ENCODE data around the gene SSH3.

SSH3 gene

DNA sequence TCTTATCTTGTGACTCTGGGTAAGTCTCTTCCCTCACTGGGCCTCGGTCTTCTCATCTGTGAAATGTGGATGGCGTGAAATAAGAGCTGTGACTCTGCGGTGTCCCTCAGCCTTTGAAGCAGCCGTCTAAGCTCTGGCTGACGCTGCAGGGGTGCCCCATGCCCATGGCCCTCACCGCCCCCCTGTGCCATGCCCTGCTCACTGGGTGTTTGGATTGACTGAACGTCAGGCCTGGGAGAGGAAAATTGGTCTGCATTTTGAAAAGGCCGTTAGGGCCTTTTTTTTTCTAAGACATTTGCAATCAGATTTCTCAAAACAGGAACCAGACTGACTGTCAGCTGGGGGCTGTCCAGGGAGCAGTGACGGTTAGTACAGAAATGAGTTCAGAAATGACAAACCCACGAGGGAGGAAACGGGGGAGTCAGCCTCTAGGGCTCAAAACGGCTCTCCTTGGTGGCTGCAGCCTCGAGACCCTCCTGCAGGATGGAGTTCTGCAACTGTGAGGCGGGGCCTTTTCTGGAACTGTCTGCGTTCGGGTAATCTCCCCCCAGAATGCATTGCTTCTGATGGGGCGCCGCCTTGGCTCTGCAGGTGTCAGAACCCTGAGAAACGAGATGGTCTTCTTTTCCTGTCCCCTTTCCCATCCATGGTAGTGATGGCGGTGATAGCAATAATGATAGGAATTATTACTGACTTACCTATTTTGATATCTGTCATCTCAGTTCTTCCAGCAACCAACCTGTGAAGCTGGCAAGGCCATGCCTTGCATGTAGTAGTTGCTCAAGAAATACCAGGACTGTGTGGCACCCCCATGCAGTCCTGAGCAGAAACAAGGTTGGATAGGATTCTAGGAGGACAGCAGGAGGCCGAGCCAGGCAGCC lies 35.0 kb upstream of the SSH3 start:
- DNase-seq (ENCODE audit: low spot score), result no peak

- no peak for DNase-seq (ENCODE audit: low spot score)
Observed at GRCh38 chr11:67268962-67269268, 34.4 kb upstream of the SSH3 start.

DNA sequence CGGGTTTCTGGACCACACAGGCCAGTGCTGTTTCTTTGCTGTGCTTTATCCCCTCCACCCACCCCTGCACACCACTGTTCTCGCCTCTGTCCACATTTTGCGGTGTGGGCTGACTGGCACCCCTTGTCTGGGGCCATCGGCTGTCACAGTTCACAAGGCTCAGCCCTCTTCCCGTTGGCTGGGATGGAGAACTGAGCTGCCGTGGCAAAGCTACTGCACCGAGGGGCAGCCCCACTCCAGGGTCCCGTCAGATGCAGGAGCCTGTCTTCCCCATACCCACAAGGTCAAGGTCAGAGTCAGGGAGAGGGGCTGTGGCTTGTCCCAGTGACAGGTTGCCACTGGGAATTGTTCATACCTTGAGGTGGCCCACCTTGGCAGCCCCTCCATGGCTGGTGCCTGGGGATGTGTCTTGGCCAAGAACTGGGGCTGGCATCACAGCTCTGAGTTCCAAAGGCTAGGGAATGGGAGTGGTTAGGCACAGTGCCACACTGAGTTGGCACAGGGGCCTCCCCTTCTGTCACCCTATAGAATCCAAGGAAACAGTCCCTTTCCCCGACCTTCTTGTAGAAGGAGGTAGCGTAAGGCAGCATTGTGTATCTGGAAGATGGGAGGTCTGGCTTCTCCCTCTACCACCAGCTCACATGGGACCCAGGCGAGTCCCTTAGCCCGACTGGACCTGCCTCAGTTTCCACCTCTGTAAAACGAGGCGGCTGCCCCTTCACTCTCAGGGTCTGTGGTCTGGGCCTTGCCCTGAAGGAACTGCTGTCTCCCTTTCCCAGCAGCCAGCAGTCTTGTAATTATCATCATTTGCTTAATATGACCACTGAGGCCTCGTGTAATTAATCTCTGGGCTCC lies 33.7 kb upstream of the SSH3 start:
- DNase-seq (ENCODE audit: low spot score), result no peak

DNA sequence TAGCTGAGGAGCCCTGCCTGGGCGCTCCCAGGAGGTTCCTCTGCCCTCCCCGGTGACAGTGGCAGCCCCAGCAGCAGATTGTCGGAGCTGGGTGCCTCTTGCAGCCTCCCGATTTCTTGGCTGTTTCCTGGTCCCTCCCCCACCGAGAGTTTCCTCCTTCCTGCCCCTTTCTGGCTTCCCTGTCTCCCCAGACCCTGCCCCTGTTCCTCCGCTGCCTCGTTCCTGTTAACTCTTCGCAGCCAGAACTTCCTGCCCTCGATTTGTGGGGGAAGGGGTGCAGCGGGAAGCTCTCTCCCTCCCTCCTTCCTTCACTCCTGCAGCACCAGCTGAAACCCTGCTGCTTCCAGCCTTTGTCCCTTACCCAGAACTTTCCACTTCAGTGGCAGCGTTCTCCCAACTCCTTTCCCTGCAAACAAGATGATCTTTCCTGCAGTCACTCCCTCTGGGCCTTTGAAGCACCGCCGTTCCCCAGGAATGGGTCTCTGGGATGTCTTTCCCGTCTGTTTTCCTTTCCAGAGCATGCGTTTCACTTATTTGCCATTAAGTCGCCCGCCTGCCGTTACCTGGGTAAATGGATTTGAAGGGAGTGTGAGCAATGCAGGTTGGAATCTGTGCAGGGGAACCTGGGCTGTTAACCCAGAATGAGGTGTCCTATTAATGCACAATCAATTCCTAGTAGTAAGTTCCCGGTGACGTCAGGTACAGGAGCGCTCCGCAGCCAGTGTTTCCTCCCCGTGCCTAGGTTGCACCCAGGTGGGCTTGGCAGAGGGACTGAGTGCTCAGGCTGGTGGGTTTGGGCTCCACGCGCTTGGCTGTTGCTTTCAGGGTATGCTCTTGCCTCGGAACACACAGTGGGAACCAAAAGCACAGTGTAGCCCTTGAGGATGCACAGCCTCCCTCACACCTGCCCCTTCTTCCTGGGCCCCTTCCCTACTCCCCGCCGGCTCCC lies 32.8 kb upstream of the SSH3 start:
- DNase-seq (ENCODE audit: low spot score), result no peak

DNA sequence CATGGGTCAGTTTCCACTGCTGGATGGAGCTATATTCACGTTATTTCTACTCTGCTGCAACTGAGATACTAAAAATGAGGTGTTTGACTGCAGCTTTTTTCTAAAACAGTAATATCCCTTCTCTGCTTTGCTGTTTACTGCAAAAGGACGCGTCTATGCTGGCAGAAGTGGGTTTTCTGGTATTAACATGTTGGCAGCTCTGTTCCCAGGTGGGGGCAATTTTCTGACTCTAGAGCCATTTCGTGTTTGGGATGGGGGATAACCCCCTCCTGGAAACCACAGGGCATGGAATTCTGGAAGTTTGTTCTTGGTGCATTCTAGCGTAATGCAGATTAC lies 32.2 kb upstream of the SSH3 start:
- no peak for DNase-seq (ENCODE audit: low spot score)

GRCh38 chr11:67271541-67272284 lies 31.6 kb upstream of the SSH3 start:
- no peak for DNase-seq (ENCODE audit: low spot score)

- DNase-seq (ENCODE audit: low spot score), result no peak
Observed at GRCh38 chr11:67272327-67273259, 30.7 kb upstream of the SSH3 start.

DNA sequence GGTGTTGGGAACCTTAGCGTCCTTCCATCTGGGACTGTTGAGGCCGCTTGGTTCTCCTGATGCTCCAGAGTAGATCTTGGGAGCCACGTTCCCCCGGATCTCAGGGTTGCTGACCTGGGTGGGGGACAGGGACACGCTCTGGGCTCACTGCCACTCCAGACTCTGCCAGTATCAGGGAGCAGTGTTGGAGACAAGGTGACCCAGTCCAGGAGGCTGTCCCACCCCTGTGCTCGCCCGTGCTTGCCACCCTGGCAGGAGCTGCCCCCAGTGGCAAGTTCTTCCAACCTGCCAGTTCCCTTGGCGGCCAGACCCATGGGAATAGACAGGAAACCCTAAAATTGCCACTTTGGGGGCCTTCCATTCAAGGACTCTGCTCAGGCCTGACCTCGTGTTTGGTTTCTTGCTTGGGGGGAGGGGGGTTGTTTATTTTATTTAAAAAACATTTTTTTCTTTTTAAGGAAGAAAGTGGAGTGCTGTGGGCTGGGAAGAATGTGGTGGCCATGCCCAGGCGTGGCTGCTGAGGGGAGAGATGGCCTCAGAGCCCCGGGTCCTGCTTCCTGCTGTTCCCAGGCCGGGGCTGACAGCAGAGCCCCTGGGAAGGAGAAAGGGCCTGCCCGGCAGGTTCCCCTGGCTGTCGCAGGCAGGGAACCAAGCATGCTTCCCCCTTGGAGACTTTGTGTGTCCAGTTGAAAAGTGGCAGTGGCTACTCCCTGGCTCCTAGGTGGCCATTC lies 29.9 kb upstream of the SSH3 start:
- no peak for DNase-seq (ENCODE audit: low spot score)

DNA sequence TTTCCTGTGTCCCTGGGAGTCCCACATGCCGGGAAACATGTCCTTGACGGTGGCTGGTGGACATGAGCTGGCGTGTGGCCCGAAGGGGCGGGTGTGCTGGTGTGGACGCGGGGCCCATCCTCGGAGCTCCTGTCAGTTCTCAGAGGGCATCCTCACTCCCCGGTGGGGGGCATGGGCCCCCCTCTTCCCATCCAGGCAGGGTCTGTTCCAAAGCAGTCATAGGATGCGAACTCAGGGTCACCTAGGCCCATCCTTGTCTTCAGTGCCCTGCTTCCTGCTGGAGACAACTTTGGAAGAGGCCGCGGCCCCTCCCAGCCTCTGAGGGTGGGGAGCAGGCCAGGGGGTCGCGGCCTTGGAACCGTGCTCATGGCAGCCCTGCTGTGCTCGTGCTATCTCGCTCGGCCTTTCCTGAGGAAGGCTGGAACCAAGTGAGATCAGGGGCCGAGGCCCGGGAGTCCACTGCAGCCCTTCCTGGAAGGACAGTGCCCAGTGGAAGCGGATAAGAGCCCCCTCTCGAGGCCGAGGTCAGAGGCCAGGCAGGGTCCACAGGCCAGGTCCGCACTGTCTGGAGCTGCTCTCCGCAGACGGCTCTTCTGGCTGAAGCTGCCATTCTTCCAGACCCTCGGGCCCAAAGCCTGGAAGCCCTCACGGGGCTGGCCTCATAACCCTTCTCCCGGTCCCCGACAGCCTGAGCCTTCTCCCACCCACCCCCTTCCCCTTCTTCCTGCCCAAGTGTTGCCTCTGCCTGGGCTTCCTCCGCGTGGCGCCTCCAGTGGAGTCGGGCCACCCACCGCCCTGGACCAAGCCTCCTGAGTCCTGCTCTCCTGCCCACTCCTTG lies 28.3 kb upstream of the SSH3 start:
- no peak for DNase-seq (ENCODE audit: low spot score)

GRCh38 chr11:67275606-67276409 lies 27.5 kb upstream of the SSH3 start:
- DNase-seq (ENCODE audit: low spot score), result no peak

DNA sequence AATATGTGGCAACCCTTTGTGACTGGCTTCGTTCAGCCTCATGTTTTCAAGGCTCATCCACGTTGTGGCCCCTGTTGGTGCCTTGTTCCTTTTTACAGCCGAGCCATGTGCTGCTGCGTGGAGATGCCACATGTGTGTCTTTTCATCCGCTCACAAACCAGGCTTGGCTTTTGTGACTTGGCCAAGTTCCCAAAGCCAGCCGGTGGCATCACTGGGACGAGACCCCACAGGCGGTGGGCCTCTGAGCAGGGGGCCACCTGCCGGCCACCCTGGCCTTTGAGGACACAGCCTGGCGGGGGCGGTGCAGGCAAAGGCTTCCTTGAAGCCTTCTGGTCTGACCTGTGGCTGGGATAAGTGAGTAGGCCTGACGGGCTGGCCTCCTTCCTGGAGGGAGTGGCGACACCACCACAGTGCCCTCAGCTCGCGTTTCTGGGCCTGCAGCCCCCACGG lies 26.5 kb upstream of the SSH3 start:
- DNase-seq (ENCODE audit: low spot score), result peak; percentile 65

GRCh38 chr11:67277231-67277961 lies 25.9 kb upstream of the SSH3 start:
- DNase-seq (ENCODE audit: low spot score), result peak; percentile 87

DNA sequence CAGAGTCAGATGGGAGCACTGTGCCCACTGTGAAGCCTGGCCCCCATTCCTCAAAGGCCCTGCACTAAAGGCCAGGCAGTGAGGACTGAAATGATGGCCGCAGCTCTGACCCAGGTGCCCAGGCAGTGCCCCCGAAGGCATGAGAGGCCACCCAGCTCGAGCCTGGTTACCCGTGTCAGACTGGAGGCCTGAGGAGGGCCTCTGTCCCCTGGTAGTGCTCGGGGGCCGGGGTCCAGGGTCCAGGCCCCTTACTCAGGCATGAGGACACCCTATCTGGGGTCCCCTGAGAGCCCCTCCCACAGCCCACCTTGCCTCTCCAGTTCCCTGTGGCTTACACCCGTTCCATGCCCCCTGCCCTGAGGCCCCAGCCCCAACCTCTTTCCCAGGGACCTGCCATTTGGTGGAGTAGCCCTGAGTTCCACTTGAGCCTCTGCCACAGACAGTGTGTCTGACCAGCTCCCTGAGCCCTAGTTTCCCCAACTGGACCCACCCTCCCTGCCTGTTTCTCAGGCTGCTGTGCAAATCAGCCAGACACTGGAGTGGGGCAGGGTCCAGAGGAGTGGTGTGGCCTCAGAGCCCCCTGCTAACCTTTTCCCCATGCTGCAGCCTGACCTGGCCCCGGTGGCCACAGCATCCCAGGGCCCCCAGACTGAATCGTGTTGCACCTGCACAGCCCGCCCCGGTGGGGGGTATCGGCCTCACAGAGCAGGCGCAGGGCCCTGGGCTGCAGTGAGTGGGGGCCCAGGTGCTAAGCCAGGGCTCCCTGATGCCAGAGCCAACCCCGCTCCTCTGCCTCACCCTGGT lies 25.0 kb upstream of the SSH3 start:
- DNase-seq (ENCODE audit: low spot score), result no peak

DNA sequence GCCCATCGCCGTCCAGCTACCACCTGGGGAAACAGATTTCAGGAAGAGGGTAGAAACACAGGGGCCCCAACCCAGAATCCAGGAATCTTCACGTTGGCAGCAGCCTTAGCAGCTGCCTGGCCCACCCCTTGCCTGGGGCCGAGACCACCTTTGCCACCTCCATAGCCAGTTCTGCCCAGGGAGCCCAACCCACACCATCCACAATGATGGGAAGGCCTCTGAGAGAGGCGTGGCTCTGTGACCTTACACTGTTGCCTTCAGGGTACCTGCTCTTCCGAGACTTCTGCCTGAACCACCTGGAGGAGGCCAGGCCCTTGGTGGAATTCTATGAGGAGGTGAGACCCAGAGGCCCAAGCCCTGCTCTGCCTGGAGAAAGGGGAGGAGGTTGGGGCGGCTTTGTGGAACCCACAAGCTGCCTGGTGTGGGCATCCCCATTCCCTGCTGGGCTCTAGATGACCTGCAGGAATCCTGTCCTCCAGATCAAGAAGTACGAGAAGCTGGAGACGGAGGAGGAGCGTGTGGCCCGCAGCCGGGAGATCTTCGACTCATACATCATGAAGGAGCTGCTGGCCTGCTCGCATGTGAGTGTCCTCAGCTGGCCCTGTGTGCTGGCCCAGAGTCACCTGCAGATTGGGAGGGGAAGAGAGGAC lies 24.3 kb upstream of the SSH3 start:
- DNase-seq (ENCODE audit: low spot score), result no peak

DNA sequence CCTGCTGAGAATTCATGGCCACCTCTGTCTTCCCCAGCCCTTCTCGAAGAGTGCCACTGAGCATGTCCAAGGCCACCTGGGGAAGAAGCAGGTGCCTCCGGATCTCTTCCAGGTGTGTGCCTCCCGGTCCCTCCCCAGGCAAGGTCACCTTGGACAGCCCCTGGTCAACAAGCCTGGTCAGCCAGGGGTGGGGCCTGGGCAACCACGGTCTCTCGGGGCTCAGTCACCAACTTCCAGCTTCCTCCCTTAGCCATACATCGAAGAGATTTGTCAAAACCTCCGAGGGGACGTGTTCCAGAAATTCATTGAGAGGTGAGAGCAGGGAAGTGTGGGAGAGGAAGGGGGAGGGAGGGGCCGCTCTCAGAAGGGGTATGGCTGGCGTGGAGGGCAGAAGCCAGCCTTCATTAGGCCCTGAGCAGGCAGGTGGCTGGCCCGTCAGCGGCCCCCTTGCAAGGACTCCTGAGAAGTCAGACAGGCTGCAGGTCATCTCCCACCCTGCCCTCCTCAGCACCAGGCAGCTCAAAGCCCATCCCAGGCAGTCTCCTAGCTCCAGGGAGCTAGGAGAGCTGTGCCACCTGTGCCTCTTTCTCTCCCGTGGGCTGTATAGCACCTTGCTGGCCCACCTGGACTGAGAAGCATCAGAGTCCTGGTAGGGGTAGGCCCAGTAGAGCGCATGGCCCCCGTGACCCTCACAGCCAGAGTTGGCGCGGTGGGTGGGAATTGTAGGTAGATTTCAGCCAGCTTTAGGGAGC lies 23.6 kb upstream of the SSH3 start:
- no peak for DNase-seq (ENCODE audit: low spot score)

All from AG08396 (cell line).